ENCODE measurements around the gene RBMXL2.

Gene RBMXL2

GRCh38 chr11:7089328-7090251 is 792 bp downstream of the RBMXL2 start:
- H2BK15ac ChIP-seq (ENCODE audit: low read length): no peak overlapping the region
- no peak for DNase-seq (ENCODE audit: low spot score)
- no peak overlapping the region for H2AFZ ChIP-seq (ENCODE audit: low read length)

GRCh38 chr11:7098235-7098832 is 9.5 kb downstream of the RBMXL2 start:
- H2AK5ac ChIP-seq (ENCODE audit: low read depth, low read length): no peak overlapping the region
- no peak overlapping the region for H4K8ac ChIP-seq (ENCODE audit: low read depth, low read length)
- WGBS, 2 donors (ENCODE audit: extremely low coverage in 2 of 2, insufficient read length in 2 of 2, insufficient replicate concordance in 1 of 2): no CpG with 5 or more reads among the region's 2 CpGs
- H3K18ac ChIP-seq (ENCODE audit: low read length): no peak overlapping the region
- H3K14ac ChIP-seq (ENCODE audit: low read length): no peak overlapping the region
- no peak overlapping the region for H2AFZ ChIP-seq (ENCODE audit: low read length)
- no peak overlapping the region for H2BK12ac ChIP-seq (ENCODE audit: low read length)
- H3K36me3 ChIP-seq (replicated peaks in 1 of 2; ENCODE audit: control insufficient read depth in 2 of 2, insufficient read depth in 2 of 2, low read length in 2 of 2): no peaks in the 10 kb centered on the region
- no peak overlapping the region for H4K91ac ChIP-seq (ENCODE audit: low read depth, low read length, poor library complexity)
- no peak overlapping the region for H2BK15ac ChIP-seq (ENCODE audit: low read length)
- no peaks in the 10 kb centered on the region for H3K9me3 ChIP-seq (replicated peaks in 1 of 2; ENCODE audit: control insufficient read depth in 2 of 2, insufficient read depth in 1 of 2, low read depth in 1 of 2, low read length in 2 of 2)
- H3K4me3 ChIP-seq (ENCODE audit: low read length in 2 of 2): no peak overlapping the region
- no peak overlapping the region for H2BK5ac ChIP-seq (ENCODE audit: low read length)
- no peak overlapping the region for H2BK120ac ChIP-seq (ENCODE audit: low read depth, low read length)
- no peak overlapping the region for H3K9ac ChIP-seq (ENCODE audit: low read depth, low read length, poor library complexity)
- no peaks in the 10 kb centered on the region for H3K4me1 ChIP-seq (ENCODE audit: control insufficient read depth in 2 of 2, insufficient read depth in 1 of 2, low read depth in 1 of 2, low read length in 2 of 2)
- H3K27ac ChIP-seq (replicated peaks; ENCODE audit: low read length): no peak overlapping the region
- no peaks in the 10 kb centered on the region for H3K79me1 ChIP-seq (ENCODE audit: low read depth, low read length)
- no peak overlapping the region for H3K4ac ChIP-seq (ENCODE audit: low read length)
- DNase-seq (ENCODE audit: low spot score): peak; percentile 39
- H3K23ac ChIP-seq (ENCODE audit: low read depth, low read length, poor library complexity): no peak overlapping the region
- peaks cover 0 to 4% (median 0%) of the 10 kb centered on the region in 3 experiments for H3K27me3 ChIP-seq (ENCODE audit: control insufficient read depth in 3 of 3, insufficient read depth in 3 of 3, low read depth in 1 of 3, low read length in 3 of 3)
- no peak overlapping the region for H3K4me2 ChIP-seq (ENCODE audit: insufficient read depth, low read length, poor library complexity, severe bottlenecking)

More at GRCh38 chr11:7089328-7090251, 792 bp downstream of the RBMXL2 start:
- WGBS, 2 donors (ENCODE audit: extremely low coverage in 2 of 2, insufficient read length in 2 of 2, insufficient replicate concordance in 1 of 2): no CpG with 5 or more reads among the region's 111 CpGs
- H3K27ac ChIP-seq (replicated peaks; ENCODE audit: low read length): no peak overlapping the region
- no peaks in the 10 kb centered on the region for H3K4me1 ChIP-seq (ENCODE audit: control insufficient read depth in 2 of 2, insufficient read depth in 1 of 2, low read depth in 1 of 2, low read length in 2 of 2)
- H3K14ac ChIP-seq (ENCODE audit: low read length): no peak overlapping the region
- no peaks in the 10 kb centered on the region for H3K36me3 ChIP-seq (replicated peaks in 1 of 2; ENCODE audit: control insufficient read depth in 2 of 2, insufficient read depth in 2 of 2, low read length in 2 of 2)
- H3K9me3 ChIP-seq (replicated peaks in 1 of 2; ENCODE audit: control insufficient read depth in 2 of 2, insufficient read depth in 1 of 2, low read depth in 1 of 2, low read length in 2 of 2): peaks cover 0 to 3% of the 10 kb centered on the region in 2 donors
- peaks cover 4% of the 10 kb centered on the region for H3K79me1 ChIP-seq (ENCODE audit: low read depth, low read length)
- peaks cover 0 to under 1% (median 0%) of the 10 kb centered on the region in 3 experiments for H3K27me3 ChIP-seq (ENCODE audit: control insufficient read depth in 3 of 3, insufficient read depth in 3 of 3, low read depth in 1 of 3, low read length in 3 of 3)
- H4K8ac ChIP-seq (ENCODE audit: low read depth, low read length): no peak overlapping the region
- no peak overlapping the region for H3K4me2 ChIP-seq (ENCODE audit: insufficient read depth, low read length, poor library complexity, severe bottlenecking)
- H3K18ac ChIP-seq (ENCODE audit: low read length): peak overlapping the region; percentile 48
- no peak overlapping the region for H3K23ac ChIP-seq (ENCODE audit: low read depth, low read length, poor library complexity)
- H2BK5ac ChIP-seq (ENCODE audit: low read length): peak overlapping the region; percentile 66
- no peak overlapping the region for H4K91ac ChIP-seq (ENCODE audit: low read depth, low read length, poor library complexity)
- H3K4ac ChIP-seq (ENCODE audit: low read length): no peak overlapping the region
- H3K9ac ChIP-seq (ENCODE audit: low read depth, low read length, poor library complexity): no peak overlapping the region
- no peak overlapping the region for H2BK12ac ChIP-seq (ENCODE audit: low read length)
- no peak overlapping the region for H2AK5ac ChIP-seq (ENCODE audit: low read depth, low read length)
- no peak overlapping the region for H2BK120ac ChIP-seq (ENCODE audit: low read depth, low read length)
- H3K4me3 ChIP-seq (ENCODE audit: low read length in 2 of 2): no peak overlapping the region

- no peak overlapping the region for H3K23ac ChIP-seq (ENCODE audit: low read depth, low read length, poor library complexity)
- H3K79me1 ChIP-seq (ENCODE audit: low read depth, low read length): no peaks in the 10 kb centered on the region
- no peak overlapping the region for H2BK15ac ChIP-seq (ENCODE audit: low read length)
- no peak overlapping the region for H3K4me2 ChIP-seq (ENCODE audit: insufficient read depth, low read length, poor library complexity, severe bottlenecking)
- no peaks in the 10 kb centered on the region for H3K36me3 ChIP-seq (replicated peaks in 1 of 2; ENCODE audit: control insufficient read depth in 2 of 2, insufficient read depth in 2 of 2, low read length in 2 of 2)
- no peak overlapping the region for H2BK120ac ChIP-seq (ENCODE audit: low read depth, low read length)
- H2AK5ac ChIP-seq (ENCODE audit: low read depth, low read length): no peak overlapping the region
- H3K4ac ChIP-seq (ENCODE audit: low read length): no peak overlapping the region
- no CpG with 5 or more reads among the region's 1 CpG for WGBS, 2 donors (ENCODE audit: extremely low coverage in 2 of 2, insufficient read length in 2 of 2, insufficient replicate concordance in 1 of 2)
- no peak overlapping the region for H3K27ac ChIP-seq (replicated peaks; ENCODE audit: low read length)
- H3K9me3 ChIP-seq (replicated peaks in 1 of 2; ENCODE audit: control insufficient read depth in 2 of 2, insufficient read depth in 1 of 2, low read depth in 1 of 2, low read length in 2 of 2): no peaks in the 10 kb centered on the region
- no peak overlapping the region for H3K18ac ChIP-seq (ENCODE audit: low read length)
- no peak overlapping the region for H2AFZ ChIP-seq (ENCODE audit: low read length)
- no peak overlapping the region for H3K4me3 ChIP-seq (ENCODE audit: low read length in 2 of 2)
- peaks cover 0 to 4% (median 0%) of the 10 kb centered on the region in 3 experiments for H3K27me3 ChIP-seq (ENCODE audit: control insufficient read depth in 3 of 3, insufficient read depth in 3 of 3, low read depth in 1 of 3, low read length in 3 of 3)
- no peak for DNase-seq (ENCODE audit: low spot score)
- H3K9ac ChIP-seq (ENCODE audit: low read depth, low read length, poor library complexity): no peak overlapping the region
- H2BK5ac ChIP-seq (ENCODE audit: low read length): no peak overlapping the region
- no peak overlapping the region for H4K91ac ChIP-seq (ENCODE audit: low read depth, low read length, poor library complexity)
- no peaks in the 10 kb centered on the region for H3K4me1 ChIP-seq (ENCODE audit: control insufficient read depth in 2 of 2, insufficient read depth in 1 of 2, low read depth in 1 of 2, low read length in 2 of 2)
- no peak overlapping the region for H4K8ac ChIP-seq (ENCODE audit: low read depth, low read length)
- no peak overlapping the region for H2BK12ac ChIP-seq (ENCODE audit: low read length)
- H3K14ac ChIP-seq (ENCODE audit: low read length): no peak overlapping the region
Measured at GRCh38 chr11:7115780-7116179, 27.0 kb downstream of the RBMXL2 start.

- Histone ChIP-seq H2BK12ac (ENCODE audit: low read length) (no peak overlapping the region), H3K9ac (ENCODE audit: low read depth, low read length, poor library complexity) (no peak overlapping the region), H3K18ac (ENCODE audit: low read length) (no peak overlapping the region), H3K79me1 (ENCODE audit: low read depth, low read length) (no peaks in the 10 kb centered on the region), H3K4ac (ENCODE audit: low read length) (no peak overlapping the region), H3K27me3 (ENCODE audit: control insufficient read depth in 3 of 3, insufficient read depth in 3 of 3, low read depth in 1 of 3, low read length in 3 of 3) (peaks cover 0 to 4% (median 0%) of the 10 kb centered on the region in 3 experiments), H3K4me2 (ENCODE audit: insufficient read depth, low read length, poor library complexity, severe bottlenecking) (no peak overlapping the region), H4K8ac (ENCODE audit: low read depth, low read length) (no peak overlapping the region), H2AFZ (ENCODE audit: low read length) (no peak overlapping the region), H3K4me1 (ENCODE audit: control insufficient read depth in 2 of 2, insufficient read depth in 1 of 2, low read depth in 1 of 2, low read length in 2 of 2) (no peaks in the 10 kb centered on the region), H2BK15ac (ENCODE audit: low read length) (no peak overlapping the region), H2BK5ac (ENCODE audit: low read length) (no peak overlapping the region), H3K9me3 (replicated peaks in 1 of 2; ENCODE audit: control insufficient read depth in 2 of 2, insufficient read depth in 1 of 2, low read depth in 1 of 2, low read length in 2 of 2) (no peaks in the 10 kb centered on the region), H3K36me3 (replicated peaks in 1 of 2; ENCODE audit: control insufficient read depth in 2 of 2, insufficient read depth in 2 of 2, low read length in 2 of 2) (no peaks in the 10 kb centered on the region), H3K4me3 (ENCODE audit: low read length in 2 of 2) (no peak overlapping the region), H3K23ac (ENCODE audit: low read depth, low read length, poor library complexity) (no peak overlapping the region), H2AK5ac (ENCODE audit: low read depth, low read length) (no peak overlapping the region), H2BK120ac (ENCODE audit: low read depth, low read length) (no peak overlapping the region), H4K91ac (ENCODE audit: low read depth, low read length, poor library complexity) (no peak overlapping the region), H3K14ac (ENCODE audit: low read length) (no peak overlapping the region), H3K27ac (replicated peaks; ENCODE audit: low read length) (no peak overlapping the region)
- WGBS, 2 donors (ENCODE audit: extremely low coverage in 2 of 2, insufficient read length in 2 of 2, insufficient replicate concordance in 1 of 2): no CpG with 5 or more reads among the region's 3 CpGs
- DNase-seq (ENCODE audit: low spot score): no peak
Measured at GRCh38 chr11:7116370-7116769, 27.6 kb downstream of the RBMXL2 start.

All from neuronal stem cell (in vitro differentiated cells).